Esophagus muscularis mucosa (tissue), 4 donors: ENCODE data around the gene SOX2. TPM values are rescaled to one million over a fixed set of nuclear protein-coding genes. Genes with fewer than 3 reads are reported as not detected.

ENCODE experiments used
- DNase-seq: peaks from one replicate; pipeline ENCODE4 v3.0.0-alpha.2; 2017; ENCODE audit errors: extremely low spot score
- H3K27ac ChIP-seq, 4 donors: fragments of 200-600 bp; sonication (generic); replicated peaks in 1 of 4; 1 replicate in 3 of 4; 2 replicates in 1 of 4; pipeline ENCODE4 v1.5.1; 2016 to 2019; ENCODE audit warnings: mild to moderate bottlenecking in 1 of 4
- H3K27me3 ChIP-seq, 4 donors: fragments of 200-600 bp; sonication (generic); one replicate each; pipeline versions ENCODE4 v1.5.1 to v1.6.0; 2016 to 2019
- H3K36me3 ChIP-seq, 4 donors: fragments of 200-600 bp; sonication (generic); one replicate each; pipeline ENCODE4 v1.5.1; 2016 to 2019
- H3K4me1 ChIP-seq, 4 donors: fragments of 200-600 bp; sonication (generic); one replicate each; pipeline ENCODE4 v1.5.1; 2016 to 2019
- H3K4me3 ChIP-seq, 4 donors: fragments of 200-600 bp; sonication (generic); 1 replicate in 2 of 4; 2 replicates in 2 of 4; pipeline ENCODE4 v1.5.1; 2016 to 2019; ENCODE audit warnings: mild to moderate bottlenecking in 4 of 4, moderate library complexity in 1 of 4
- H3K9me3 ChIP-seq, 4 donors: fragments of 200-600 bp; sonication (generic); 1 replicate in 3 of 4; 2 replicates in 1 of 4; pipeline ENCODE4 v1.5.1; 2016 to 2019
- CTCF ChIP-seq, 3 experiments: fragments of 200-600 bp in 2 of 3; fragments of 450-650 bp in 1 of 3; sonication (generic) in 2 of 3; IDR thresholded peaks; one replicate each; pipeline ENCODE4 v1.5.1; 2017 to 2019; ENCODE audit warnings: antibody characterized with exemption in 3 of 3, mild to moderate bottlenecking in 2 of 3, moderate library complexity in 1 of 3
- EP300 ChIP-seq: sonication (generic); formaldehyde crosslinking; IDR thresholded peaks from one replicate; pipeline ENCODE4 v1.6.1; 2017; ENCODE audit warnings: antibody characterized with exemption
- POLR2A ChIP-seq: fragments of 450-650 bp; IDR thresholded peaks from one replicate; pipeline ENCODE4 v1.6.1; 2017; ENCODE audit warnings: antibody characterized with exemption, moderate library complexity, mild to moderate bottlenecking, low read depth
- POLR2AphosphoS5 ChIP-seq, 2 donors: sonication (generic); formaldehyde crosslinking; IDR thresholded peaks; one replicate each; pipeline ENCODE4 v1.6.1; 2017; ENCODE audit warnings: antibody characterized with exemption in 2 of 2
- WGBS: methylation state at CpG from one replicate; pipeline ENCODE4 v1.1.5; 2018; 5-methylcytosine and 5-hydroxymethylcytosine counted together
- intact Hi-C: fragments of 100-400 bp; cut with DNase I; formaldehyde crosslinking; loops from one replicate; pipeline ENCODE4 v1.15.1; 2023
- total RNA-seq, 4 donors: library from RNA; depleted of rRNA; stranded (reverse); fragments of >200 nt; gene quantifications; one replicate each; pipeline versions ENCODE4 v1.1.0 to v1.2.1, GENCODE V29; 2016

Gene SOX2
- total RNA-seq, 4 donors from 2014 or later = 2.5 to 7.3 (median 4.0) TPM

- peak; percentile 5 for DNase-seq
- intact Hi-C loops = no loop called here
- Histone ChIP-seq H3K4me3 (no peak overlapping the region), H3K4me1 (no peaks in the 10 kb centered on the region), H3K9me3 (no peaks in the 10 kb centered on the region), H3K27ac (no peak overlapping the region), H3K27me3 (no peaks in the 10 kb centered on the region), H3K36me3 (no peaks in the 10 kb centered on the region)
- TF ChIP-seq CTCF (IDR thresholded peaks at IDR 0.05) = no peak
- no peak for TF ChIP-seq POLR2A
- TF ChIP-seq EP300 = no peak
- TF ChIP-seq POLR2AphosphoS5 (IDR thresholded peaks at IDR 0.05) = no peak
- WGBS = 89% methylated on average over 5 of the region's 5 CpGs
These were observed 26.8 kb downstream of the SOX2 start for GRCh38 chr3:181738551-181738950.

DNA sequence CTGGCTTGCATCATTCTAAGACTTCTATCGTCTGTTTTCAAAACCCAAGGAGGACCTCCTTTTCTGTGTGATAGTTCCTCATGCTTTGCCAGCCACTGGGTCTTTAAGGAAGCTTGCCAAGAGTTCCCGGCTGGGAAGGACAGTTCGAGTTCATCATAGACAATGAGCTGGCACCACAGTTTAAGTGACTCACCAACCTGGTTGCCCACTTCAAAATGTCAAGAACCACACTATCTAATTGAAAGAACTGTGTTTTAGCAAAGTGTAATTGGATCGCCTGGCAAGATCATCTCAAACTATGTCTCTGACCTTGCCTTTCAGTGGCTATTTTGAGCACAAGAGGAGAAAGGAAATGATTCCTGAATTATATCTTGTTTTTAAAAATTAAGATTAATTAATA, 27.9 kb downstream of the SOX2 start:
- no peaks in the 10 kb centered on the region for H3K36me3 ChIP-seq
- no peak overlapping the region for H3K27ac ChIP-seq
- H3K9me3 ChIP-seq = no peaks in the 10 kb centered on the region
- H3K4me1 ChIP-seq = no peaks in the 10 kb centered on the region
- intact Hi-C loops = no loop called here
- H3K4me3 ChIP-seq = no peak overlapping the region
- no peaks in the 10 kb centered on the region for H3K27me3 ChIP-seq
- no peak for TF ChIP-seq CTCF (IDR thresholded peaks at IDR 0.05)
- no peak for TF ChIP-seq EP300
- TF ChIP-seq POLR2A = no peak
- TF ChIP-seq POLR2AphosphoS5 (IDR thresholded peaks at IDR 0.05) = no peak
- peak; percentile 70 for DNase-seq
- 70% methylated on average over 4 of the region's 4 CpGs for WGBS

DNA sequence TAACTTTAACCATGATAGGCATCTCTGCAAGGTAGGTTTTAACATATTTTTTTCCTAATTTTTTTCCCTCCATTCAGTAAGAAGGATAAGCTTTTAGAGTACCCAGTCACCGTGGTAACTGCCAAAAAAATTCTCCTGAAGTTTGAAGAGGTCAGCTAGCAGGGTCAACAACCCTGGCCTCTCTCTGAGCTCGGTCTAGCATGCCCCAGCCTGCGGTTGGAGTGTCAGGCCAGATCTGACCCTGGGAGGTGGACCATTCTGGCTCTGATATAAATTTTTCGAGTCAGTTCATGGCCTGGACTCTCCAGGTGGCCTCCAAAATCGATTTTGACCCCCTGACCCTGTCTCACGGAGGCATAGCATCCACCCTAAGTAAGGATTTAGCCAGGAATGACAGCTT, 29.7 kb downstream of the SOX2 start:
- 29% methylated on average over 5 of the region's 6 CpGs for WGBS
- no peaks in the 10 kb centered on the region for H3K27me3 ChIP-seq
- intact Hi-C loops = no loop called here
- no peaks in the 10 kb centered on the region for H3K36me3 ChIP-seq
- no peak for TF ChIP-seq CTCF (IDR thresholded peaks at IDR 0.05)
- no peak for TF ChIP-seq POLR2A
- no peak for TF ChIP-seq EP300
- TF ChIP-seq POLR2AphosphoS5 (IDR thresholded peaks at IDR 0.05) = no peak
- no peak for DNase-seq
- no peaks in the 10 kb centered on the region for H3K9me3 ChIP-seq
- H3K27ac ChIP-seq = no peak overlapping the region
- no peaks in the 10 kb centered on the region for H3K4me1 ChIP-seq
- H3K4me3 ChIP-seq = no peak overlapping the region

DNA sequence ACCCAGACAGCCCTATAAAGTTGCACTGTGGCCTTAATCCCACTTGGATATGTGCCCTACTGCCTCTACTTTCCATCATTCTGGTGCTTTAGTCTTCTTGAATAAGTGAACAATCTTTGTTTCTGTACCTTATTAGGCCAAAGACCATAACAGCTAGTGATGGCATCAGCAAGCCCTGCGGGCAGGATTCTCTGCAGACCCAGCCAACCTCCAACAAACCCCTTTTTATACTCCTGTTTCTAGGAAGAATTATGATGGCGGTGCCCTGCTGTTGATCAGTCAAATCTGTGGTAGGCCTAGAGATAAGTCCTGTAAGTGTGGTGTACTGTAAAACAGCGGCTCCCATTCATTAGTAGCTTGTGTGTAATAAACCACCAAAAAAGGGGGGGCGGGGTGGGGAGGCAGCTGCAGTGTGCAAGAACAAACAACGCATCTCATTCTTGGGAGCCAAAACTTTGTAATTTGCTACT, 40.5 kb downstream of the SOX2 start:
- Histone ChIP-seq H3K9me3 (no peaks in the 10 kb centered on the region), H3K27me3 (peaks cover 0 to 36% (median 3%) of the 10 kb centered on the region in 4 donors), H3K4me1 (no peaks in the 10 kb centered on the region), H3K4me3 (no peak overlapping the region), H3K36me3 (no peaks in the 10 kb centered on the region), H3K27ac (no peak overlapping the region)
- TF ChIP-seq POLR2AphosphoS5 (IDR thresholded peaks at IDR 0.05) (no peak), POLR2A (no peak), EP300 (no peak), CTCF (IDR thresholded peaks at IDR 0.05) (no peak)
- DNase-seq = no peak
- intact Hi-C loops = no loop called here
- WGBS = 85% methylated on average over 5 of the region's 5 CpGs

DNA sequence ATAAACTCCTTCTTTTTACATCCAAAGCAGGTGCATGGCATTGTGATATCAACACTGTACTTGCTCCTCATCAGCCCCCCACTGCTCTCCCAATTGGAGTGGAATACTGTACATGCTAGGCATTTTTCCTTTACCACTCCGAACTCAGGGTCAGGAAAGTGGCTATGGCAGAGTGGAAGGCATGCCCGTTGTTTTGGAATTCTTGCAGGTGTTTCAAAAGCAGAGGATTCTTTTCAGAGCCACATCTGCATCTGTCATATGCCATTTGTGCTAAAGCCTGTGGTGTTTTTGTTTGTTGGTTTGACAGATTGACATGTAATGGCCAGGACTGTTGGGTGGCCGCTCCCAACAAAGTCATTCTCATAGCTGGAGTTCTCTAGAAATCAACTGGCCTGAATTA, 41.7 kb downstream of the SOX2 start:
- H3K4me3 ChIP-seq = no peak overlapping the region
- 59% methylated on average over 3 of the region's 3 CpGs for WGBS
- H3K27ac ChIP-seq = no peak overlapping the region

More for the DNA sequence above, 41.7 kb downstream of the SOX2 start:
- Histone ChIP-seq H3K9me3 (no peaks in the 10 kb centered on the region), H3K27me3 (peaks cover 0 to 36% (median 3%) of the 10 kb centered on the region in 4 donors), H3K36me3 (no peaks in the 10 kb centered on the region), H3K4me1 (no peaks in the 10 kb centered on the region)
- DNase-seq = no peak
- intact Hi-C loops = no loop called here
- TF ChIP-seq POLR2AphosphoS5 (IDR thresholded peaks at IDR 0.05) = no peak
- no peak for TF ChIP-seq EP300
- TF ChIP-seq CTCF (IDR thresholded peaks at IDR 0.05) = no peak
- no peak for TF ChIP-seq POLR2A
